NCI-H524 treated with DMSO at 0.1 percent for 48 hours (cell line): ENCODE results near the gene SUSD2.
"Not testable (repeated sequence)": the region's sequence is repeated elsewhere in the genome, so short reads cannot be mapped to it uniquely, and the experiment has no call there.

ENCODE experiments used
- DNase-seq: peaks from one replicate; lab custom pipeline; 2025; lab: John Stamatoyannopoulos, UW

The SUSD2 gene

DNA sequence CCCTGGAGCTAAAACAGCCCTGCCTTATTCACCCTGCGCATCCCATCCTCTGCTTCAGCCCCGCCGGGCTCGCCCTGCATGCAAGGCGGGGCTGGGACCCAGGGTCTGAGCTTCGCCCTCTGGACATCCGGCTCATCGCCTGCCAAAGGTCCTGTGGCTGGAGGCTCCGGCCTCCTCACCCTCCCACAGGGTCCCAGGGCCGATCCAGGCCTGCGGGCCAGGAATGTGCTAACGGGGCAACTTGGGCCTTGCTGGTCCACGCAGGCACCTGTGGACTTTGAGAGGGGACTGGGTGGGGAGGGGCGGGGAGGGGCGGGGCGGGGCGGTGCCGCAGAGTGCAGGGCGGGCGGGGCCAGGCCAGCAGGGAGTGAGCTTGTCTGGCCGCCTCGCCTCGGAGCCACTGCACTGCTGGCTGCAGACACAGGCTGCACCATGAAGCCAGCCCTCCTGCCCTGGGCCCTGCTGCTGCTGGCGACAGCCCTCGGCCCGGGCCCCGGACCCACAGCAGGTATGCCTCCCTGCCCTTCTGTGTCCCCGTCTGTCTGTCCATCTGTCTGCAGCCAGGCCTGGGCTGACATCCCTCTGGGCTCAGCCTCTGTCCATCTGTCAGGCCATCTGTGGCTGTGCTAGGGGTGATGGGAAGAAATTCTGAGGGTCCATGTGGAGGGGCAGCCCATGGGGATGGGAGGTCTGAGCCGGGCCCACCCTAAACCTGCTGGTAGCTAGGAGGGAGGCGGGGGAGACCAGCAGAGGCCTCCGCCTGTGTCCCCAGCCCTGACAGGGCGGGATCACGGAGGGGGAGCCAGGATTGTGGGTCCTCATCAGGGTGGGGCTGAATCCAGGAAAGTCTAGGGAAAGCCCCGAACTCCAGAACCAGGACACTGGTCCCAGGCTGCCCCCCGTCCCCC, at the start of gene SUSD2:
Gene SUSD2 (plus strand): TSS at position 400 of the 908 bp plus-strand sequence. CDS start 33 bp downstream, at position 433.
- peak; percentile 83 for DNase-seq

GRCh38 chr22:24133187-24133965, 47.9 kb upstream of the SUSD2 start:
- no peak for DNase-seq

DNA sequence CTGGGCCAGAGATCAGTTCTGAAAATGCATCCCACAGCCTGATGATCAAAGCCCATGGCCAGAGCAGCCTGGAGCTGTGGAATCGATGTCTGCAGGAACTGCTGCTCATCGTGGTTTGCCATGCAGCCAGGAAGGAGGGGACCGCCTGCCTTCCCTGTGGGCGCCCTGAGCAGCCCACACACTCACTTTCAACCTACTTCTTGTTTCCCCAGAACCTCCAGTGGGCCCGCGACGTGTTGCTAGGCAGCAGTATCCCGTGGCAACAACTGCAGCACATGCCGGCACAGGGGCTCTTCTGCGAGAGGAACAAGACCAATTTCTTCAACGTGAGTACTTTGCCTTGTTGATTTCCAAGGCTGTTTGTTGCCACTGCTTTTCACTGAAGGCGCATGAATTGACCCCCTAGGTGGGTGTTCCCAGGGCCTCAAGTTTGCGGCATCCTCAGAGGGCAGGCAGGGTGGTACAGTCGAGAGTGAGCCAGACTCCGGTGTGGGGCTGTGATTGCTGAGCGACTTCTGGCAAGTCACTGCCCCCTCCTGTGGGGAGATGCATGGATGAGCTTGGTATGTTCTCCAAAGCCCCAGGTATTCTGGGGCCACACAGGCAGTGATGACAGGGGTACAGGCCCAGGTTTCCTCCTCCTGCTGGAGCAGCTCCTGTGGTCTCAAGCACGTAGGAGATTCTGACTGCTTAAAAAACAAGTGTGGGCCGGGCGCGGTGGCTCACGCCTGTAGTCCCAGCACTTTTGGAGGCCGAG, 47.0 kb upstream of the SUSD2 start:
- no peak for DNase-seq

DNA sequence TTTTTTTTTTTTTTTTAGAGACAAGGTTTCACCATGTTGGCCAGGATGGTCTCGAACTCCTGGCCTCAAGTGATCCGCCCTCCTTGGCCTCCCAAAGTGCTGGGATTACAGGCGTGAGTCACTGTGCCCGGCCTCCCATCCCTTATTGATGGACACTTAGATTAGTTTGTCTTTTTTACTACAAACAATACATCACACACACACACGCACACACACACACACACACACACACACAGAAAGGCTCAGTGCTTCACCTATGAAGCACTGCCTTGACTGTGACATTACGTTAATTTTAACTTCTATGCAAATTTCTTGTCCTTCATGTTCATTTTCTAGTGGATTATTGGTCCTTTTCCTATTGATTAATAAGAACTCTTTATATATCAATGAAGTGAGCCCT, 44.8 kb upstream of the SUSD2 start:
- DNase-seq, result not testable (repeated sequence)

DNA sequence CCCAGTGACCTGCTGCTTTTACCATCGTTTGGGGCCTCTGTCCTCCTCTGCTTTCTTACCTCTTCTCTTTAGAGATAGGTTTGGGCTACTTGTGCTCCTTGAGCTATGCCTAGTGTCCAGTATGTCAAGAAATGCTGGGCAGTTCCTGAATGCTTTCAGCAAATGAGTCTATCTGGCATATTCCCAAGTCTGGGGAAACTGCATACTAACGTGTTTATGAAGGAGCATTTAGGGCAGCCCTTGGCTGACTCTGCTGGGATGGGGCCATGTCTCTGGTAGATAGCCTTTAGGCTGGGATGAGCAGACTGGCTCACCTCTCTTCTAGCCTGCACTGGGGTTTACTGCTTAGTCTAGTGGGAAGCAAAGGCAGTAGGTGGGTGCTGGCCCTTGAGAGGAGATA, 43.7 kb upstream of the SUSD2 start:
- DNase-seq, result no peak

DNA sequence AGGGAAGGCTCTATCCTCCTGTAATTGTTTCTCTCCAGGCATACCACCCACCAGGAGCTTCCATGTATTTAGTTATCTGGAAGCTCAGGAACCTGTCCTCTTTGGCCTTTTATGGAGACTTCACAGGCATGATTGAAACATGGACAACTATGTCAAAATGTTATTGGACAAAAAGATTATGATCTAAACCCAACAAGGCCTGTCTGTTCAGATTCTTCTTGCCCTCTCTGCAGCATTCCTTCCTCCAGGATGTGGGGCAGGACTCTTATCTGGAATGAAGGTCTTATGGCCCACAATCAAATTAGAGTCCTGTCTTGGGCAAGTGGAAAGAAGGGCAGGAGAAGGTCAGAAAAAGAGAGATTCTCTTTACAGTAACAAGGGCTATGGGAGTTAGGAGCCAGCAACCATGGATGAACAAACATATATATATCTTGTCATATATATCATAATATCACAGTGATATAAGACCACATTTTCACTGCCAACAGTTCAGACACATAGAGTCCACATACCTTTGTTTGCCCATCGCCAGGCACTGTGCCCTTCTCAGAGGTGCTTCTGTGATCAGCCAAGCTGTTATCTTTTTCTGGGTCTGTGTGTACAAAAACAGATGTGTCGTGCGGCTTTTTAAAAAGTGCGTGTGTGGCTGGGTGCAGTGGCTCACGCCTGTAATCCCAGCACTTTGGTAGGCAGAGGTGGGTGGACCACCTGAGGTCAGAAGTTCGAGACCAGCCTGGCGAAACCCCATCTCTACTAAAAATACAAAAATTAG, 42.5 kb upstream of the SUSD2 start:
- no peak for DNase-seq

DNA sequence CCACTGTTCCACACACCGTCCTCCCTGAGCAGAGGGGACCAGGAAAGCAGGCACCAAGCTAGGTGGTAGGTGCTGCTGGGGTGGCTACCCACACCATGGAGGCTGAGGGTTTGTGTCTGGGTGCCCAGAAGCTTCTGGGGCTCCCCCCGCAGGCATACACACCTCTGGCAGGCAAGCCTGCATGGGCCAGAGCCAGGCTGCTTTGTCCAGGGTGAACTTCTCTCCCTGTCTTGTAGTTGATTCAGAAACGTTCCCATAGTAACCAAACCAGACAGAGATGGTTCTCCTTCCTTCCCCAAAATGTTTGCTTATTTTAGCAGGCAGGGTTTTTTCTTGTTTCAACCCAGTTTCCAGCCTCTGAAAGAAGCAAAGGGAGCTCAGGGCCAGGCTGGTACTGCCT, 40.9 kb upstream of the SUSD2 start:
- DNase-seq, result no peak

DNA sequence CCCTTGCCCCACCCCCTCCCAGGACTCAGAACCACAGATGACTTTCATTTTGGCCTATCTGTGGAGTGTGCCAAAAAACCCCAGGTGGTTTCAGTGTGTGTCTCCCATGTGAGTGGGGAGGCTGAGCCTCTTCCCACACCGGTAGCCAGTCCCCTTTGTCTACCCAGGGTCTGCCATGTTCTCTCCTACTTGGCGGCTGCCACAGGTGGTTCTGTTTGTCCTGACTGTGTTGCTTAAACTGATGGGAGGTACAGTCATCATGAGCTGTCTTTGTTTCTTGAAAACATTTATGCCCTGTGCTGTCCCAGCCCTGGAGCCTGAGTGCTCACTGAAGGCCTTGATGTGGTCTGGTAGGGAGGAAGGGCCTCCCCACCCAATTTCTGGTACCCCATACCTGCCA, 39.7 kb upstream of the SUSD2 start:
- no peak for DNase-seq

- DNase-seq, result no peak
Observed at GRCh38 chr22:24142241-24142640, 39.0 kb upstream of the SUSD2 start.

DNA sequence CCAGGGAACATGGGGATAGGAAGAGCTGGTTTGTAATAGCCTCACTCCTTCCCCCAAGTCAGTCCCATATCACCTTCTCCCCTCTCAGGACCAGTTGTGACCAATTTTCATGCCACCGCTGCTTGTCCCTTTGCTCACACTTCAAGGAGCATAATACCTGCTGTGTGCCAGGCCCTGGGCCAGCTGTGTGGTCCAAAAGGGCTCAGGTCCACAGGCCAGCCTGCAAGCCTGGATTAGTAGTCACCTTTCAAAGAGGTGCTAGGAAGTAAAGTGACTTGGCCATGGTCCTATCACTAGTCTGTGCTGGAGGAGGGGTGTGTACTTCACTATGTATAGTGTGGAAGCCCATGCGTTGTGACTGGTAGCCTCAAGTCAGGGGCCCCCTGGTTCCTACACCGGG, 38.5 kb upstream of the SUSD2 start:
- no peak for DNase-seq

GRCh38 chr22:24144056-24144777, 37.1 kb upstream of the SUSD2 start:
- DNase-seq, result no peak

GRCh38 chr22:24144778-24145085, 36.6 kb upstream of the SUSD2 start:
- DNase-seq, result no peak

- no peak for DNase-seq
Observed at GRCh38 chr22:24145446-24146193, 35.7 kb upstream of the SUSD2 start.

DNA sequence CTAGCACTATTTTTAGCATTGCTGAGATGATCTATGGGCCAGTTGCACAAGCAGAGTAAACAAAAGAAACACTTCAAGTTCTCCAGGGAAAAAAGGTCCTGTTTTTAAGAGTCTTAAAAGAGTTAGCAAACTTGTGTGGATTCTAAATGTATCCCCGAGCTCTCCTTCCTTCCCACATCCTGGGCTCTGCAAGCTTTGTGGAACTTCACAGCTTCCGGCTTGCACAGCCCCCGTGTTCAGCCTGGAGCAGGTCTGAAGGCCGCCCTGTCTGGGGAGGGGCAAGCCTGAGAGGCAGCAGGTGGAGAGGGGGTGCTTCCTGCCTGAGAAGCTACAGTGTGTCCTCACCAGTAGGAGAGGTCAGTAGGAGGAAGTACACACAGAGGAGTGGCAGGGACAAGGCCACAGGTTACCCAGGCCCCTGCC, 35.1 kb upstream of the SUSD2 start:
- DNase-seq, result no peak

GRCh38 chr22:24146791-24147353, 34.4 kb upstream of the SUSD2 start:
- no peak for DNase-seq

- no peak for DNase-seq
Observed at GRCh38 chr22:24147666-24148065, 33.6 kb upstream of the SUSD2 start.

- DNase-seq, result no peak
Observed at GRCh38 chr22:24148266-24149197, 32.8 kb upstream of the SUSD2 start.

DNA sequence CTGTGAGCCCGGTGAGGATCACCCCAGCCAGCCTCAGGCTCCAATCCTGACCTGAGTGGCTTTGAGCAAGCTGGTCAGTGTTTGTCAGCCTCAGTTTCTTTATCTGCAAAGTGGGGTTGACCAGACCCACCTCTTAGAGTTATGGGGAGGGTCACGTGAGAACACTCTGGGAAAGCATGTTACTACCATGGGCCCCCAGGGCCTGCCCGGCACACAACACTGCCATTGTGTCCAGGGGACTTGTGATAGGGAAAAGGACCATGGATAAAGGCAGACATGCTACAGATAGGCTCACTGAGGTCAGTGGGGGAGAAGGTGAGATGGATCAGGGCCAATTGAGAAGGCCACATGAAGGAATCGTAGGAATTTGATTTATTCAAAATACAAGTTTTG, 32.1 kb upstream of the SUSD2 start:
- DNase-seq, result no peak

DNA sequence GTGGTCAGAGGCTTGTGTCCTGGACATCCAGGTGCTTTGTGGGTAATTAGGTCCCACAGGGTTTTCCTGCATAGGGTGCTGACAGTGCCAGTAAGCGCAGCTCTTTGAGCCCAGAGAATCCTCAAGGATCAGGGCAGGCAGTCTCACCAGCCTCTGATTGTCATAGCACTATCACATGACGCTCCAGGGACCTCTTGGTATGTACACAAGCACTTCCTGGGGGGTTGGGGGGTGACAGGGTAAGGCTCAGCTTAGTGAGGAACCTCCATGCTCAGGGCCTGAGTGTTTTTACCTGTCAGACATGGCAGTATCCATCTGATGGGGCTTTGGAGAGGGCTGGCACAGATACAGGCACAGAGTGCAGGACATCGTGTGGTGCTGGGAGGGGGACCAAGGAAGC, 27.9 kb upstream of the SUSD2 start:
- DNase-seq, result no peak
